Keratinocyte (primary cell): ENCODE measurements around the gene CFAP73.

ENCODE experiments used
- EZH2 ChIP-seq: IDR thresholded peaks from one replicate; pipeline ENCODE4 v1.6.1; 2012; ENCODE audit warnings: inconsistent platforms, mild to moderate bottlenecking, low read length, moderate library complexity
- TF ChIP-seq, protein P1 (sequence below), 3 experiments: IDR thresholded peaks in 1 of 3; conservative IDR thresholded peaks in 1 of 3; optimal IDR thresholded peaks in 1 of 3; 2 replicates in 2 of 3; 3 replicates in 1 of 3; pipeline versions ENCODE3 to v1.5.1; 2011; ENCODE audit warnings: low read length in 3 of 3, mild to moderate bottlenecking in 3 of 3, moderate library complexity in 2 of 3, control low read depth in 1 of 3, inconsistent platforms in 1 of 3; ENCODE audit not compliant: insufficient read depth in 2 of 3; ENCODE audit errors: extremely low read depth in 1 of 3

DNA sequence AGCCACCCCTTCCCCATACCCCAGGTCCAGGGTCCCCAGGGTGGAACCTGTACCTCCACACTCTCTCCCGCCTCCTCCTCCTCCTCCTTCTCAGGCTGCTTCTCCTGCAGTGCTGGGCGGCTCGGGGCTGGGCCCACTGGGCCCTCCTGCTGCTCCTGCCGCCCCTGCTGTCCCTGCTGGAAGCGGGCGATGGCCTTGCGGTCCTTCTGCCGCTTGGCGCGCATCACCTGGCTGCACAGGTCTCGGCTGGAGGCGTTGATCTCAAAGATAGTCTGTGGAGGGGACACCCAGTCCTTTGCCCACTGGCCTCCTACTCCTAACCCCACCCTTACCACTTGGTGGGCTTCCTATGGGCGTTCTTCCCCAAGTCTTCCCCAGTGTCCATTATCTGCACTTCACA is 14.5 kb downstream of the CFAP73 start:
- TF ChIP-seq, protein P1, sequence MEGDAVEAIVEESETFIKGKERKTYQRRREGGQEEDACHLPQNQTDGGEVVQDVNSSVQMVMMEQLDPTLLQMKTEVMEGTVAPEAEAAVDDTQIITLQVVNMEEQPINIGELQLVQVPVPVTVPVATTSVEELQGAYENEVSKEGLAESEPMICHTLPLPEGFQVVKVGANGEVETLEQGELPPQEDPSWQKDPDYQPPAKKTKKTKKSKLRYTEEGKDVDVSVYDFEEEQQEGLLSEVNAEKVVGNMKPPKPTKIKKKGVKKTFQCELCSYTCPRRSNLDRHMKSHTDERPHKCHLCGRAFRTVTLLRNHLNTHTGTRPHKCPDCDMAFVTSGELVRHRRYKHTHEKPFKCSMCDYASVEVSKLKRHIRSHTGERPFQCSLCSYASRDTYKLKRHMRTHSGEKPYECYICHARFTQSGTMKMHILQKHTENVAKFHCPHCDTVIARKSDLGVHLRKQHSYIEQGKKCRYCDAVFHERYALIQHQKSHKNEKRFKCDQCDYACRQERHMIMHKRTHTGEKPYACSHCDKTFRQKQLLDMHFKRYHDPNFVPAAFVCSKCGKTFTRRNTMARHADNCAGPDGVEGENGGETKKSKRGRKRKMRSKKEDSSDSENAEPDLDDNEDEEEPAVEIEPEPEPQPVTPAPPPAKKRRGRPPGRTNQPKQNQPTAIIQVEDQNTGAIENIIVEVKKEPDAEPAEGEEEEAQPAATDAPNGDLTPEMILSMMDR (optimal IDR thresholded peaks at IDR 0.05 in 1 of 3, IDR thresholded peaks at IDR 0.05 in 1 of 3, conservative IDR thresholded peaks at IDR 0.05 in 1 of 3; ENCODE audit: extremely low read depth in 1 of 3, insufficient read depth in 2 of 3, low read length in 3 of 3) = no peak
- no peak for TF ChIP-seq EZH2
